DOHH2 (cell line): Measurements from ENCODE around the gene DENND1A.

Source experiments
- H3F3A ChIP-seq: fragments of 200-600 bp; sonication (generic), shearing (Covaris generic); 2 replicates; pipeline ENCODE4 v1.6.0; 2016; ENCODE audit warnings: antibody characterized with exemption, mild to moderate bottlenecking; ENCODE audit not compliant: control insufficient read depth, insufficient read depth
- H3K27ac ChIP-seq: fragments of 200-600 bp; sonication (generic); 2 replicates; pipeline ENCODE4 v1.5.1; 2014; ENCODE audit warnings: low read depth, mild to moderate bottlenecking, low read length, moderate library complexity
- H3K27me3 ChIP-seq: fragments of 200-600 bp; sonication (generic); 2 replicates; pipeline ENCODE4 v1.6.1; 2014; ENCODE audit warnings: mild to moderate bottlenecking, low read length, mixed read lengths; ENCODE audit not compliant: control insufficient read depth
- H3K36me3 ChIP-seq: fragments of 200-600 bp; sonication (generic); 2 replicates; pipeline ENCODE4 v1.6.1; 2014; ENCODE audit warnings: mild to moderate bottlenecking, low read length, moderate library complexity, mixed read lengths; ENCODE audit not compliant: control insufficient read depth
- H3K4me1 ChIP-seq: fragments of 200-600 bp; sonication (generic); 2 replicates; pipeline ENCODE4 v1.6.1; 2014; ENCODE audit warnings: mild to moderate bottlenecking, low read length, mixed read lengths; ENCODE audit not compliant: control insufficient read depth
- H3K4me2 ChIP-seq: fragments of 200-600 bp; sonication (generic); 2 replicates; pipeline ENCODE4 v1.6.0; 2014; ENCODE audit warnings: mild to moderate bottlenecking, low read length, moderate library complexity
- H3K4me3 ChIP-seq: fragments of 200-600 bp; sonication (generic); 2 replicates; pipeline ENCODE4 v1.5.1; 2014; ENCODE audit warnings: mild to moderate bottlenecking, low read length, mixed read lengths
- H3K79me2 ChIP-seq: fragments of 200-600 bp; sonication (generic); 2 replicates; pipeline ENCODE4 v1.6.1; 2014; ENCODE audit warnings: mild to moderate bottlenecking, low read length, mixed read lengths; ENCODE audit not compliant: control insufficient read depth
- H3K9me2 ChIP-seq: fragments of 200-600 bp; sonication (generic); replicated peaks from 2 replicates; pipeline ENCODE4 v1.6.1; 2014; ENCODE audit warnings: mild to moderate bottlenecking, low read length, mixed read lengths; ENCODE audit not compliant: control insufficient read depth
- H3K9me3 ChIP-seq: fragments of 200-600 bp; sonication (generic); 2 replicates; pipeline ENCODE4 v1.6.1; 2014; ENCODE audit warnings: antibody characterized with exemption, low read length, mixed read lengths; ENCODE audit not compliant: control insufficient read depth, insufficient read depth
- H4K20me1 ChIP-seq: fragments of 200-600 bp; sonication (generic); 2 replicates; pipeline ENCODE4 v1.6.0; 2014; ENCODE audit warnings: low read depth, mild to moderate bottlenecking, antibody characterized with exemption, low read length, moderate library complexity; ENCODE audit not compliant: control insufficient read depth, insufficient read depth
- EZH2phosphoT487 ChIP-seq: fragments of 200-600 bp; sonication (generic); IDR thresholded peaks from 2 replicates; pipeline ENCODE4 v1.6.1; 2017; ENCODE audit warnings: borderline replicate concordance, mild to moderate bottlenecking, antibody characterized with exemption, low read length, moderate library complexity, mixed read lengths
- TF ChIP-seq, protein P1 (sequence below): fragments of 200-600 bp; sonication (generic); IDR thresholded peaks from one replicate; pipeline ENCODE4 v1.5.1; 2014; ENCODE audit warnings: antibody characterized with exemption, mild to moderate bottlenecking, low read depth, low read length; ENCODE audit not compliant: poor library complexity, severe bottlenecking

DENND1A gene

GRCh38 chr9:123475407-123475806 lies 454.5 kb downstream of the DENND1A start:
- peak overlapping the region; percentile 63 for H3K4me3 ChIP-seq
- H3K36me3 ChIP-seq, result no peaks in the 10 kb centered on the region
- no peaks in the 10 kb centered on the region for H3K79me2 ChIP-seq
- no peaks in the 10 kb centered on the region for H3K27me3 ChIP-seq
- H3K9me2 ChIP-seq, result no peaks in the 10 kb centered on the region
- no peak for TF ChIP-seq EZH2phosphoT487
- TF ChIP-seq, protein P1, sequence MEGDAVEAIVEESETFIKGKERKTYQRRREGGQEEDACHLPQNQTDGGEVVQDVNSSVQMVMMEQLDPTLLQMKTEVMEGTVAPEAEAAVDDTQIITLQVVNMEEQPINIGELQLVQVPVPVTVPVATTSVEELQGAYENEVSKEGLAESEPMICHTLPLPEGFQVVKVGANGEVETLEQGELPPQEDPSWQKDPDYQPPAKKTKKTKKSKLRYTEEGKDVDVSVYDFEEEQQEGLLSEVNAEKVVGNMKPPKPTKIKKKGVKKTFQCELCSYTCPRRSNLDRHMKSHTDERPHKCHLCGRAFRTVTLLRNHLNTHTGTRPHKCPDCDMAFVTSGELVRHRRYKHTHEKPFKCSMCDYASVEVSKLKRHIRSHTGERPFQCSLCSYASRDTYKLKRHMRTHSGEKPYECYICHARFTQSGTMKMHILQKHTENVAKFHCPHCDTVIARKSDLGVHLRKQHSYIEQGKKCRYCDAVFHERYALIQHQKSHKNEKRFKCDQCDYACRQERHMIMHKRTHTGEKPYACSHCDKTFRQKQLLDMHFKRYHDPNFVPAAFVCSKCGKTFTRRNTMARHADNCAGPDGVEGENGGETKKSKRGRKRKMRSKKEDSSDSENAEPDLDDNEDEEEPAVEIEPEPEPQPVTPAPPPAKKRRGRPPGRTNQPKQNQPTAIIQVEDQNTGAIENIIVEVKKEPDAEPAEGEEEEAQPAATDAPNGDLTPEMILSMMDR, result no peak
- H3K27ac ChIP-seq, result peak overlapping the region; percentile 77
- no peaks in the 10 kb centered on the region for H4K20me1 ChIP-seq
- H3F3A ChIP-seq, result peaks cover 7% of the 10 kb centered on the region; the same call in 1 of the 2 replicates
- H3K4me1 ChIP-seq, result peaks cover 62% of the 10 kb centered on the region
- H3K4me2 ChIP-seq, result peak overlapping the region; percentile 78
- H3K9me3 ChIP-seq, result no peaks in the 10 kb centered on the region

DNA sequence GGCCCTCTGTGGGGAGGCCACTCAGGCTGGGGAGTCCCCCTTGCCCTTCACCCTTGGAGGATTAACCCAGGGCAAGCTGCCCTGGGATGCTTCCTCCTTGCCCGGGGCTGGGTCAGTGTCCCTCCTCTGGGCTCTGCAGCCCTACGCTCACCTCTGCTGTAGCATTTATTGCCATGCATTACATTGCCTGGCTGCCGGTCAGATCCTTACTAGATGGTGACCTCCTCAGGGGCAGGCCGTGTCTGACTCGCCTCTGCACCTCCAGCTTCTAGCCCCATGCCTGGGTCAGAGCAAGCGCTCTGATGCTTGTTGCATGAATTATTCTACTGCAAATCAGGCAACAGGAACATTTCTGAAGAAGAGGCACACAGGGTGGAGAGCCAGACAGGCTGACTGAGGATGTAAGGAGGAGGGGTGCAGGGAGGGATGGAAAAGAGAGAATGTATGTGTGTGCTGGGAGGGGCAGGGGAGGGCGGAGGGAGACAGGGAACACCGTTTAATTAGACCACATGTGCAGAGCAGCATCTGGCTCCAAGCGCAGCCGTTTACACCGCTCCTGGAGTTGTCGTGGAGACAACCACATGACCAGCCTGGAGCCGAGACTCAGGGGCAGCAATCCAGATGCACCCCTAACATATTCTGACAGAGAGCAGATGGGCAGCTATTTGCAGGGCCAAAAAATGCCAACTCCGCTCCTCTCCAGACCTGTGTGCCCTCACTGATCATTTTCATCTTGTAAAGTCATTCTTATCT lies 456.9 kb downstream of the DENND1A start:
- Histone ChIP-seq H3K27me3 (no peaks in the 10 kb centered on the region), H3K4me1 (peaks cover 62% of the 10 kb centered on the region), H3K4me2 (no peak overlapping the region), H3K27ac (no peak overlapping the region), H3F3A (0 out of 2 replicates have a peak, but pooled peaks cover 5% of the 10 kb centered on the region), H3K9me2 (no peaks in the 10 kb centered on the region), H3K9me3 (no peaks in the 10 kb centered on the region), H4K20me1 (no peaks in the 10 kb centered on the region), H3K36me3 (no peaks in the 10 kb centered on the region), H3K4me3 (no peak overlapping the region), H3K79me2 (no peaks in the 10 kb centered on the region)
- TF ChIP-seq, protein P1, result no peak
- TF ChIP-seq EZH2phosphoT487, result no peak

DNA sequence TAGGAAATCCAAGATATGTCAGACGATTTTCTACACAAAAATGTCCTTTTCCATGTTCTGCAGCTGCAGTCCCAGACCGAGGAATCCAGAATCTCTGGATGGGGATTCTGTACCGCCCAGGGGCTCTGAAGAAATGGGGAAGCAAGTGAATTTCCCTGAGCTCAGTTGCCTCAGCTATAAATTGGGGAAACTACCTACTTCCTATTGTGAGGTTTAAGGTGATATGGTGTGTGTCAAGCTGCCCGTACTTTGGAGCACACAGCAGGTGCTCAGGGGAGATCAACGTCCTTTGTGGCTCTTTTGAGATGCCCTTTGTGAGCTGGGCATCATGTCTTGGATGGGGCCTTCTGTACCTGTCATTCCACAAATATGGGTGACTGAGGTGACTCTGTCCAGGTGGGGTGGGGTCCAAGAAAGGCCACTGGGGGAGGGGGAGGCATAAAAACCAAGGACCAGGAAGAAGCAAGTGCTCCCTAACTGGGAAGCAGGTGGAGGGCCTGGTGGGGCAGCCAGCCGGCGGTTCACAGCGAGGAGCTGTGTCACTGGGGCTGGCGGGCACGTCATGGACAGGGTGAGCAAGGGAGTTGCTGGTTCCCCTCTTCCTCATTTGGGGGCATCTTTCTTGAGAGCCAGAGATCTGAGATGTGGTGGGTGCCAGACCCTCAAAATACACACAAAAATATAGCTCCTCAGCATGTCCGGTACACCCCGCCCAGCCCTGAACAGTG lies 457.9 kb downstream of the DENND1A start:
- no peaks in the 10 kb centered on the region for H3K79me2 ChIP-seq
- no peaks in the 10 kb centered on the region for H3K9me3 ChIP-seq
- peak overlapping the region; percentile 51 for H3K4me2 ChIP-seq
- 0 out of 2 replicates have a peak overlapping the region, but pooled peaks have one; percentile 5 for H3K27ac ChIP-seq
- no peaks in the 10 kb centered on the region for H3K36me3 ChIP-seq
- H3K4me1 ChIP-seq, result peaks cover 62% of the 10 kb centered on the region
- H4K20me1 ChIP-seq, result no peaks in the 10 kb centered on the region
- H3F3A ChIP-seq, result 0 out of 2 replicates have a peak, but pooled peaks cover 5% of the 10 kb centered on the region
- peak overlapping the region; percentile 21 for H3K4me3 ChIP-seq
- TF ChIP-seq, protein P1, result no peak
- no peak for TF ChIP-seq EZH2phosphoT487
- H3K27me3 ChIP-seq, result no peaks in the 10 kb centered on the region
- H3K9me2 ChIP-seq, result no peaks in the 10 kb centered on the region
